ENCODE results near the gene MAPKAP1.

The MAPKAP1 gene

GRCh38 chr9:125529589-125530515 lies 177.2 kb downstream of the MAPKAP1 start:
- no peak for DNase-seq

GRCh38 chr9:125529107-125529506 lies 177.9 kb downstream of the MAPKAP1 start:
- DNase-seq: no peak

- no peak for DNase-seq
Measured at GRCh38 chr9:125527471-125528002, 179.5 kb downstream of the MAPKAP1 start.

- DNase-seq: no peak
Measured at GRCh38 chr9:125525921-125526631, 180.9 kb downstream of the MAPKAP1 start.

GRCh38 chr9:125524583-125525355 lies 182.2 kb downstream of the MAPKAP1 start:
- DNase-seq: no peak

- peak; percentile 71 for DNase-seq
Measured at GRCh38 chr9:125523681-125524080, 183.3 kb downstream of the MAPKAP1 start.

- no peak for DNase-seq
Measured at GRCh38 chr9:125522328-125522725, 184.7 kb downstream of the MAPKAP1 start.

- DNase-seq: no peak
Measured at GRCh38 chr9:125521462-125522327, 185.3 kb downstream of the MAPKAP1 start.

GRCh38 chr9:125519734-125520133 lies 187.3 kb downstream of the MAPKAP1 start:
- DNase-seq: no peak

GRCh38 chr9:125517577-125517976 lies 189.4 kb downstream of the MAPKAP1 start:
- DNase-seq: no peak

- no peak for DNase-seq
Measured at GRCh38 chr9:125515983-125516940, 190.7 kb downstream of the MAPKAP1 start.

GRCh38 chr9:125515281-125515680 lies 191.7 kb downstream of the MAPKAP1 start:
- no peak for DNase-seq

- DNase-seq: no peak
Measured at GRCh38 chr9:125514468-125514867, 192.5 kb downstream of the MAPKAP1 start.

- no peak for DNase-seq
Measured at GRCh38 chr9:125513668-125514413, 193.2 kb downstream of the MAPKAP1 start.

- no peak for DNase-seq
Measured at GRCh38 chr9:125513303-125513667, 193.7 kb downstream of the MAPKAP1 start.

GRCh38 chr9:125511789-125512660 lies 195.0 kb downstream of the MAPKAP1 start:
- no peak for DNase-seq

GRCh38 chr9:125510980-125511379 lies 196.0 kb downstream of the MAPKAP1 start:
- no peak for DNase-seq

GRCh38 chr9:125509476-125509875 lies 197.5 kb downstream of the MAPKAP1 start:
- no peak for DNase-seq

- DNase-seq: no peak
Measured at GRCh38 chr9:125508249-125508648, 198.8 kb downstream of the MAPKAP1 start.

Measured in NCI-H146 (cell line).